ENCODE data around the gene TSKS.

- TF ChIP-seq CTCF (IDR thresholded peaks at IDR 0.05) (no peak), POLR2A (IDR thresholded peaks at IDR 0.05) (no peak)
These were observed 11.9 kb upstream of the TSKS start for GRCh38 chr19:49774969-49775368.

Measured in thyroid gland (tissue), 4 donors.